Adrenal gland (tissue), 12 donors: ENCODE measurements around the gene ATXN2L. TPM values are rescaled to one million over a fixed set of nuclear protein-coding genes. Genes with fewer than 3 reads are reported as not detected.

Experiments
- DNase-seq, 7 donors: peaks; one replicate each; pipeline ENCODE4 v3.0.0-alpha.2; 2019 to 2020
- H3K27ac ChIP-seq, 5 donors: fragments of 200-600 bp; sonication (generic) in 4 of 5; 1 replicate in 3 of 5; 2 replicates in 2 of 5; pipeline versions ENCODE4 v1.5.1 to v1.8.0; 2016 to 2020; ENCODE audit warnings: mild to moderate bottlenecking in 1 of 5
- H3K27me3 ChIP-seq: fragments of 200-600 bp; 2 replicates; pipeline ENCODE4 v1.8.0; 2021
- H3K36me3 ChIP-seq, 2 donors: fragments of 200-600 bp; replicated peaks in 1 of 2; 1 replicate in 1 of 2; 2 replicates in 1 of 2; pipeline versions ENCODE4 v1.5.1 to v1.8.0; 2018 to 2022
- H3K4me1 ChIP-seq, 2 donors: fragments of 200-600 bp; replicated peaks in 1 of 2; 1 replicate in 1 of 2; 2 replicates in 1 of 2; pipeline versions ENCODE4 v1.5.1 to v1.8.0; 2018 to 2021
- H3K4me3 ChIP-seq, 4 donors: fragments of 200-600 bp; sonication (generic) in 3 of 4; one replicate each; pipeline ENCODE4 v1.5.1; 2016 to 2018
- H3K9me3 ChIP-seq, 3 donors: fragments of 200-600 bp; sonication (generic) in 1 of 3; replicated peaks in 1 of 3; 1 replicate in 2 of 3; 2 replicates in 1 of 3; pipeline versions ENCODE4 v1.5.1 to v1.8.0; 2016 to 2021
- CTCF ChIP-seq, 6 experiments: fragments of 450-650 bp in 4 of 6; fragments of 200-600 bp in 2 of 6; sonication (generic) in 1 of 6; IDR thresholded peaks; 1 replicate in 5 of 6; 2 replicates in 1 of 6; pipeline versions ENCODE4 v1.5.1 to v1.8.0; 2016 to 2021; ENCODE audit warnings: antibody characterized with exemption in 6 of 6, mild to moderate bottlenecking in 2 of 6, moderate library complexity in 1 of 6
- POLR2A ChIP-seq, 2 donors: fragments of 450-650 bp; IDR thresholded peaks; one replicate each; pipeline ENCODE4 v1.6.1; 2017; ENCODE audit warnings: antibody characterized with exemption in 2 of 2, mild to moderate bottlenecking in 2 of 2, moderate library complexity in 1 of 2
- WGBS, 4 donors: extraction: QIAGEN DNeasy Blood & Tissue Kit in 2 of 4; methylation state at CpG; one replicate each; pipeline versions ENCODE4 v1.1.5 to v1.1.7; 2013 to 2017; 5-methylcytosine and 5-hydroxymethylcytosine counted together
- intact Hi-C, 2 donors: fragments of 100-400 bp; cut with DNase I; formaldehyde crosslinking; loops; one replicate each; pipeline versions ENCODE4 v1.14.1 to v1.15.0; 2022 to 2023
- polyA plus RNA-seq, 3 donors: library from polyadenylated mRNA; stranded (reverse); fragments of 200-250 nt in 2 of 3; fragments of 350-450 nt in 1 of 3; fragmentation: Illumina TruSeq in 1 of 3; extraction: RNeasy Lipid Tissue Mini Kit (QIAGEN cat#74804) in 1 of 3; gene quantifications; one replicate each; pipeline ENCODE4 v1.2.3, GENCODE V29; 2013 to 2014
- total RNA-seq, 9 donors: library from RNA; depleted of rRNA in 4 of 9; stranded (reverse); fragments of >200 nt in 4 of 9; fragments of 120-200 nt in 1 of 9; fragmentation: NEBNext Ultra II Directional in 1 of 9; extraction: Animal tissue kit (Norgen Biotek cat#: 25700) in 1 of 9; gene quantifications; one replicate each; pipeline versions ENCODE4 v1.1.0 to v1.2.4, GENCODE V29; 2013 to 2023
- donor health status: healthy with polysubstance abuse.
- donor health status: Bipolar disorder and iron deficiency.
- donor health status: DM: yes; HTN: yes; CAD: no.
- donor health status: DM: no; HTN: no; CAD: no.
- donor health status: DM: no; HTN: no; CAD: no.
- donor health status: DM: yes; HTN: yes; CAD: no.

Gene ATXN2L
- total and polyA plus RNA-seq, 12 donors = 26.1 to 342 (median 90.5) TPM

DNA sequence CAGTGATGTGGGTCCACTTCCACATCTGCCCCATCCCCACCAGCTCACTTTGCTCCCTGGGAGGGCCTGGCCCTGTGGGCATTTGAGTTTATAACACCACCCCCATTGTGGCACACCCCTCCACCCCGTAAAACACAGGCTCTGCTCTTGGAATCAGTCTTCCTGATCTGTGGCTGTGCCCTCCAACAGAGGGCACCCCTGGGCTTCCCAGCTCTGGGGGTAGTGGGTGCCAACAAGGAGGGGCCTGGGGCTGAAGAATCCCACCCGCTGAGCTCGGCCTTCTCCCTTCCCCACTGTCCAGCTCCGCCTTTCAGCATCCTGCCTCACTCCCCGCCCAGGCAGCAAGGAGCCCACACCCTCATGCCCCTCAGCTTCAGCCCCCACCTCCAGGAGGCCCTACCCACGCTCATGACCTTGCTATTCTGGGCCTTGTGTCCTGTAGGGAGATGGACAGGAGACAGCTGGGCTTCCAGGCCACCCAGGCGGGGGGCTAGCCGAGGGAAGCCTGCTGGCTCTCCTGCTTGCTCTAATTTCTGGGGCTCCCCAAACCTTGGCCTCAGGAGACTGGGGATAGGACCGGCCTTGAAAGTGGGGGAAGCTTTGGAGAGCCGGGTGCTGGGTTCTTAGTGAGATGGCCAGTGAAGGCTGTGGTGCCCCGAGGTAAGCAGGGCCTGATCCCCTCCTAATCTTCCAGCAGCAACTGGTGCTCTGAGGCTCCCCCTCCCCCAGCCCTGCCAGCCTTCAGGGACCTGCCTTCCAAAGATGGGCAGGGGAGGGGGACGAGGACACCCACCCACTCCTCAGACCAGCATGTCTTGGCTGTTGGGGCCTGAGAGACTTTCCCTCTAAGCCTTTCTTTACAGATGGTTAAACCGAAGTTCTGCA is 52.6 kb downstream of the ATXN2L start:
- DNase-seq = no peak
- Histone ChIP-seq H3K27me3 (no peaks in the 10 kb centered on the region), H3K27ac (no peak overlapping the region), H3K4me1 (peaks cover 9 to 10% of the 10 kb centered on the region in 2 donors), H3K36me3 (peaks cover 0 to 24% of the 10 kb centered on the region in 2 donors), H3K9me3 (no peaks in the 10 kb centered on the region), H3K4me3 (no peak overlapping the region)
- intact Hi-C loops = loop anchor here in 1 of 2 donors (5.0 kb wide), 1 partner anchor 62 kb away; no protein-coding TSS in a partner anchor
- 56 to 61% (median 59%) methylated on average over 10 to 13 of the region's 13 CpGs for WGBS, 4 donors
- TF ChIP-seq CTCF (IDR thresholded peaks at IDR 0.05) = no peak
- TF ChIP-seq POLR2A (IDR thresholded peaks at IDR 0.05) = no peak

DNA sequence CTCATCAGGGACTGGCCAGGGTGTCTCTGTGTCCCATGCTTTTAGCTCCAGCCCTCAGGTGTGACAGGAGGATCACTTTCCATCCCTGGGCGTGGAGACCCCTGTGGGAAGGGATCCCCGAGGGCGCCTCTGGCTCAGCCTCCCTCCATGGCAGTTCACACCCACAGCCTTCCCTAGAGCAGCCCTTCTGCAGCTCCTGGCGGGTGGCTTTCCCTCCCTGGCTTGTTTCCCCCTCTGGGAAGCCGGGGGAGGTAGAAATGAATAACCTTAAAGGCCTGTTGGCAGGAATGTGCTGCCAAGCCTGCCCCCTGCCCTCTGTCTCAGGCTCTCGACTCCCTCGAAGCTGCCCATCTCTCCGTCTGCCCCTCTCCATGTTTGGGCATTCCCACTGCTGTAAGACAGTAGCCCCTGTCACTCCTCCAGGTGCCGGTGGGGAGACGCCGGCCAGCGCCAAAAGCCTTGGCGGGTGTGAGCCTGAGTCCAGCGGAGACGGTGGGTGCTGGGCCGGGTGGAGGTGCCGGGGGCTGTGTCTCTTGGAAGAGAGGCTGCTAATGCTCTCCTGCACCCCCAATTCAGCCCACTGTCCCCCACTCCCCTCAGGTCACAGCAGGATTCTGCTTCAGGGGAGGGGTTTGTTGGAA is 53.3 kb downstream of the ATXN2L start:
- Histone ChIP-seq H3K4me3 (no peak overlapping the region), H3K36me3 (peaks cover 0 to 16% of the 10 kb centered on the region in 2 donors), H3K27me3 (no peaks in the 10 kb centered on the region), H3K4me1 (peaks cover 9 to 11% of the 10 kb centered on the region in 2 donors), H3K27ac (no peak overlapping the region), H3K9me3 (no peaks in the 10 kb centered on the region)
- no peak for DNase-seq
- TF ChIP-seq CTCF (IDR thresholded peaks at IDR 0.05) = no peak
- TF ChIP-seq POLR2A (IDR thresholded peaks at IDR 0.05) = no peak
- 59 to 81% (median 70%) methylated on average over 8 to 17 of the region's 17 CpGs for WGBS, 4 donors
- intact Hi-C loops = loop anchor here in 1 of 2 donors (5.0 kb wide), 1 partner anchor 61 kb away; no protein-coding TSS in a partner anchor

- Histone ChIP-seq H3K27me3 (no peaks in the 10 kb centered on the region), H3K9me3 (no peaks in the 10 kb centered on the region), H3K4me3 (no peak overlapping the region), H3K27ac (no peak overlapping the region), H3K36me3 (peaks cover 0 to 8% of the 10 kb centered on the region in 2 donors), H3K4me1 (peaks cover 9 to 11% of the 10 kb centered on the region in 2 donors)
- WGBS, 4 donors = 52 to 57% (median 56%) methylated on average over 10 to 12 of the region's 12 CpGs
- no peak for DNase-seq
- intact Hi-C loops = loop anchor here in 1 of 2 donors (5.0 kb wide), 1 partner anchor 60 kb away; no protein-coding TSS in a partner anchor
- TF ChIP-seq POLR2A (IDR thresholded peaks at IDR 0.05) (no peak), CTCF (IDR thresholded peaks at IDR 0.05) (no peak)
These were observed 54.3 kb downstream of the ATXN2L start for GRCh38 chr16:28876973-28877654.

GRCh38 chr16:28877655-28878000 is 54.8 kb downstream of the ATXN2L start:
- Histone ChIP-seq H3K27ac (no peak overlapping the region), H3K9me3 (no peaks in the 10 kb centered on the region), H3K4me1 (peaks cover 9 to 11% of the 10 kb centered on the region in 2 donors), H3K4me3 (no peak overlapping the region), H3K27me3 (no peaks in the 10 kb centered on the region), H3K36me3 (peaks cover 0 to 3% of the 10 kb centered on the region in 2 donors)
- 46 to 63% (median 54%) methylated on average over 2 of the region's 2 CpGs; no CpG with 5 or more reads in 1 of the 4 donors for WGBS, 4 donors
- DNase-seq = no peak
- TF ChIP-seq POLR2A (IDR thresholded peaks at IDR 0.05) (no peak), CTCF (IDR thresholded peaks at IDR 0.05) (no peak)
- intact Hi-C loops = loop anchor here in 1 of 2 donors (5.0 kb wide), 1 partner anchor 60 kb away; no protein-coding TSS in a partner anchor
